ENCODE data around the gene KCNK10. TPM values are rescaled to one million over a fixed set of nuclear protein-coding genes. Genes with fewer than 3 reads are reported as not detected.

KCNK10 gene
- polyA plus RNA-seq, 2 of the 4 experiments (the other 2 are of a cell fraction) = not detected

DNA sequence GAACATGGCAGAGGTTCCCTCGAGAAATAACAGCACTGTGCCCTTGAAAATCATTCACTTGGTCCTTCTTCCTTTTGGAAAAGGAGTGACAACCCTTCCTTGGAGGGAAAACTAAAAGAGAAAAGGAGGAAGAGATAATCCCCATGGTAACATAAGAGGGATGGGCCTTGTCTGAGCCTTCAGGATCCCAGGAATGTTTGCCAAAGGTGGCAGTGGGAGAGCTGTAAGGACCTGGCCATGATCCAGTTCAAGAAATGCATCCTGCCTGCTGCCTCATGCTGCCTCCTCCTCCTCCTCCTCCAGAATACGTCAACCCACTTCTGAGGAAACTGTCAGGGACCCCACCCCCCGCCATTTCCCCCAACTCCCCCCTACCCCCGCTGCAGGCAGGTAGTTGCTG is 118.8 kb downstream of the KCNK10 start:
- no peaks in the 10 kb centered on the region for H3K4me1 ChIP-seq
- no peak; a peak in 2 of 6 replicates for ATAC-seq
- CTCF ChIA-PET = interaction anchor here (2.1 kb wide), 1 partner anchor 15 kb away, joined by 8 read pairs; no protein-coding TSS in a partner anchor
- WGBS (ENCODE audit: missing lambda C conversion rate) = 2% methylated on average over 2 of the region's 4 CpGs
- POLR2A ChIA-PET = no interaction called here
- no peak for TF ChIP-seq EHF (CRISPR knock-in tag; IDR thresholded peaks at IDR 0.05)
- no peak for TF ChIP-seq CEBPB (IDR thresholded peaks at IDR 0.05)
- TF ChIP-seq, protein P1, sequence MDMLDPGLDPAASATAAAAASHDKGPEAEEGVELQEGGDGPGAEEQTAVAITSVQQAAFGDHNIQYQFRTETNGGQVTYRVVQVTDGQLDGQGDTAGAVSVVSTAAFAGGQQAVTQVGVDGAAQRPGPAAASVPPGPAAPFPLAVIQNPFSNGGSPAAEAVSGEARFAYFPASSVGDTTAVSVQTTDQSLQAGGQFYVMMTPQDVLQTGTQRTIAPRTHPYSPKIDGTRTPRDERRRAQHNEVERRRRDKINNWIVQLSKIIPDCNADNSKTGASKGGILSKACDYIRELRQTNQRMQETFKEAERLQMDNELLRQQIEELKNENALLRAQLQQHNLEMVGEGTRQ (IDR thresholded peaks at IDR 0.05) = no peak
- TF ChIP-seq FOSB (CRISPR knock-in tag; IDR thresholded peaks at IDR 0.05) = no peak
- TF ChIP-seq FOSL2 (IDR thresholded peaks at IDR 0.05) = no peak
- no peak for TF ChIP-seq FOSL2 (CRISPR knock-in tag; IDR thresholded peaks at IDR 0.05)
- TF ChIP-seq, protein P2, sequence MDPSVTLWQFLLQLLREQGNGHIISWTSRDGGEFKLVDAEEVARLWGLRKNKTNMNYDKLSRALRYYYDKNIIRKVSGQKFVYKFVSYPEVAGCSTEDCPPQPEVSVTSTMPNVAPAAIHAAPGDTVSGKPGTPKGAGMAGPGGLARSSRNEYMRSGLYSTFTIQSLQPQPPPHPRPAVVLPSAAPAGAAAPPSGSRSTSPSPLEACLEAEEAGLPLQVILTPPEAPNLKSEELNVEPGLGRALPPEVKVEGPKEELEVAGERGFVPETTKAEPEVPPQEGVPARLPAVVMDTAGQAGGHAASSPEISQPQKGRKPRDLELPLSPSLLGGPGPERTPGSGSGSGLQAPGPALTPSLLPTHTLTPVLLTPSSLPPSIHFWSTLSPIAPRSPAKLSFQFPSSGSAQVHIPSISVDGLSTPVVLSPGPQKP (IDR thresholded peaks at IDR 0.05; ENCODE audit: low read depth, low read length) = no peak
- no peak for TF ChIP-seq CHD4 (IDR thresholded peaks at IDR 0.05; ENCODE audit: borderline replicate concordance)
- TF ChIP-seq KDM1A (IDR thresholded peaks at IDR 0.05; ENCODE audit: low read depth) = no peak
- TF ChIP-seq MAZ (IDR thresholded peaks at IDR 0.05; ENCODE audit: borderline replicate concordance, low read depth, low read length) = no peak
- no peak for TF ChIP-seq NFE2L2 (conservative IDR thresholded peaks at IDR 0.05; ENCODE audit: low read length)
- TF ChIP-seq, protein P3, sequence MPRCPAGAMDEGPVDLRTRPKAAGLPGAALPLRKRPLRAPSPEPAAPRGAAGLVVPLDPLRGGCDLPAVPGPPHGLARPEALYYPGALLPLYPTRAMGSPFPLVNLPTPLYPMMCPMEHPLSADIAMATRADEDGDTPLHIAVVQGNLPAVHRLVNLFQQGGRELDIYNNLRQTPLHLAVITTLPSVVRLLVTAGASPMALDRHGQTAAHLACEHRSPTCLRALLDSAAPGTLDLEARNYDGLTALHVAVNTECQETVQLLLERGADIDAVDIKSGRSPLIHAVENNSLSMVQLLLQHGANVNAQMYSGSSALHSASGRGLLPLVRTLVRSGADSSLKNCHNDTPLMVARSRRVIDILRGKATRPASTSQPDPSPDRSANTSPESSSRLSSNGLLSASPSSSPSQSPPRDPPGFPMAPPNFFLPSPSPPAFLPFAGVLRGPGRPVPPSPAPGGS (IDR thresholded peaks at IDR 0.05) = no peak
- no peak overlapping the region for H3K4me3 ChIP-seq
- FAIRE-seq = no peak
- H3K9me3 ChIP-seq = no peaks in the 10 kb centered on the region
- H3K27ac ChIP-seq = no peak overlapping the region
- DNase-seq (ENCODE audit: low read depth in 1 of 2, low spot score in 1 of 2) = no peak
- H3K4me2 ChIP-seq = no peak overlapping the region

DNA sequence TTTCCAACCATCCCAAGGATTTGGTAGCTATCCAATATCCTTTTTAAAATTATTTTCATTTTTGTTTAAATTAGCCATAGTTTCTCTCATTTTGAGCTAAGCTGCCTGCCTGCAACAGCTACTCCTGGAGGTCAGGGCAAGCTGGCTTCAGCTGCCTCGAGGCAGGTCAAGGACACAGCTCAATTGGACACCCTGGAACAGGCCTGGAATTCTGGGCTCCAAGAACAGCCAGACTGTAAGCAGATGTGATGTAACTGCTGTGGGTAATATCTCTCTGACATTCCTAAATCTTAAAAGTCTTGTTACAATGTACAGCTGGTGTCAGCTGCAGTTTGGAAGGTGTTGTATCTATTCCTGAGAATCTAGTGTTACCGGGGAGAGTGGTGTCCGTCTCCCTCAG is 119.8 kb downstream of the KCNK10 start:
- Histone ChIP-seq H3K4me1 (no peaks in the 10 kb centered on the region), H3K4me2 (no peak overlapping the region), H3K9me3 (no peaks in the 10 kb centered on the region), H3K27ac (no peak overlapping the region), H3K4me3 (no peak overlapping the region)
- ATAC-seq = no peak
- 44% methylated on average over 3 of the region's 3 CpGs for WGBS (ENCODE audit: missing lambda C conversion rate)
- no peak for FAIRE-seq
- POLR2A ChIA-PET = interaction anchor here (1.0 kb wide), 1 partner anchor 352 kb away, joined by 3 read pairs; no protein-coding TSS in a partner anchor
- TF ChIP-seq HDAC2 (IDR thresholded peaks at IDR 0.05) (no peak), CBX2 (IDR thresholded peaks at IDR 0.05; ENCODE audit: borderline replicate concordance, low read depth) (no peak), TFCP2L1 (CRISPR knock-in tag; IDR thresholded peaks at IDR 0.05) (no peak), JUNB (IDR thresholded peaks at IDR 0.05) (no peak), PHF8 (IDR thresholded peaks at IDR 0.05; ENCODE audit: borderline replicate concordance, low read depth) (no peak), JUN (IDR thresholded peaks at IDR 0.05) (no peak), RAD21 (conservative IDR thresholded peaks at IDR 0.05 in 1 of 2, IDR thresholded peaks at IDR 0.05 in 1 of 2) (no peak), CHD2 (IDR thresholded peaks at IDR 0.05; ENCODE audit: low read length, partially characterized antibody) (no peak), FOSB (CRISPR knock-in tag; IDR thresholded peaks at IDR 0.05) (no peak)
- TF ChIP-seq, protein P3 (IDR thresholded peaks at IDR 0.05) = no peak
- TF ChIP-seq, protein P4, sequence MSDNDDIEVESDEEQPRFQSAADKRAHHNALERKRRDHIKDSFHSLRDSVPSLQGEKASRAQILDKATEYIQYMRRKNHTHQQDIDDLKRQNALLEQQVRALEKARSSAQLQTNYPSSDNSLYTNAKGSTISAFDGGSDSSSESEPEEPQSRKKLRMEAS (IDR thresholded peaks at IDR 0.05) = no peak
- no peak for DNase-seq (ENCODE audit: low read depth in 1 of 2, low spot score in 1 of 2)
- CTCF ChIA-PET = interaction anchor here (2.1 kb wide), 1 partner anchor 14 kb away, joined by 8 read pairs; no protein-coding TSS in a partner anchor
